MM.1S (cell line): Measurements from ENCODE around the gene RPL3.

Experiments used
- CTCF ChIP-seq: fragments of 300-600 bp; sonication (generic); IDR thresholded peaks from 2 replicates; pipeline ENCODE4 v1.5.1; 2016; ENCODE audit warnings: antibody characterized with exemption, low read length, mixed read lengths
- EZH2phosphoT487 ChIP-seq: fragments of 300-600 bp; sonication (generic); IDR thresholded peaks from 2 replicates; pipeline ENCODE4 v1.6.1; 2018; ENCODE audit warnings: antibody characterized with exemption, low read length

GRCh38 chr22:39283322-39284141 lies 35.9 kb downstream of the RPL3 start:
- TF ChIP-seq CTCF, result no peak
- TF ChIP-seq EZH2phosphoT487, result no peak
